ENCODE results near the gene ADAMTS5. TPM values are rescaled to one million over a fixed set of nuclear protein-coding genes. Genes with fewer than 3 reads are reported as not detected.

Gene ADAMTS5
- total RNA-seq, 1 donor from 2014 or later = 30.4 TPM

DNA sequence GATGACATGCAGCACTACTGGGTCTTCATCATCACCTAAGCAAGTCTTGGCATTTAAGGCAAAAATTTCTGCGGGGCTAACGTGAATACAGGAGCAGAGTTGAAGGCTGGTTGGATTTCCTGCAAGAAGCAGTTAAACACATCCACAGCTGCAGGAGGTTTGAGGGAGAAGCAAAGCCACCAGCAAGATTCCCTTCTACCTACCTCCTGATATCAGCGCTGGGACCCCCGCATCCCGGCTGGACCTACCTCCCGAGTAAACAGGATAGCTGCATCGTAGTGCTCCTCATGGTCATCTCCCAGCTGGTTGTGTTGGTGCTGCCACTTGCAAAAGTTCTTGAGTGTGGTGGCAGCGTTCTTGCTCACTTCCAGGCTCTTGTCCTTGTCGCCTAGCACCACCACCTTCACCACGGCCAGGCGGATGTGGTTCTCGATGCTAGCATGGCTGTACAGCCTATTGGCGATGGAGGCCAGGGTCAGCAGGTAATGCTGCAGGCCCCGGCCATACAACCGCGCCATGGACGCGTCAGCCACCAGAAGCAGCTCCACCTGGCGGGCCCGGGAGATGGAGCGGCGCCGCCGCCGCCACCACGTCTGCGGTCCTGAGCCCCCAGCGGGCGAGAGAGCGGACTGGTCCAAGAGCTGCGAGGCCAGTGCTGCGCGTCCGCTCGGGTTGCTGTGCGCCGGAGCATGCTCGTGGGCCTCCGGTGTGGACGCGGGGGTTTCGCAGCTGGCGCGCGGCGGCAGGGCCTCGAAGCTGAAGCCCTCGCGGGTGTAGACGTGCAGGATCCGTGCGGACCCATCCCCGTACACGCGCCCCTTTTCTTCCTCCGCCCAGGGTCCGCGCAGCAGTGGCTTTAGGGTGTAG is 1.6 kb downstream of the ADAMTS5 start:
- TF ChIP-seq, protein P1, sequence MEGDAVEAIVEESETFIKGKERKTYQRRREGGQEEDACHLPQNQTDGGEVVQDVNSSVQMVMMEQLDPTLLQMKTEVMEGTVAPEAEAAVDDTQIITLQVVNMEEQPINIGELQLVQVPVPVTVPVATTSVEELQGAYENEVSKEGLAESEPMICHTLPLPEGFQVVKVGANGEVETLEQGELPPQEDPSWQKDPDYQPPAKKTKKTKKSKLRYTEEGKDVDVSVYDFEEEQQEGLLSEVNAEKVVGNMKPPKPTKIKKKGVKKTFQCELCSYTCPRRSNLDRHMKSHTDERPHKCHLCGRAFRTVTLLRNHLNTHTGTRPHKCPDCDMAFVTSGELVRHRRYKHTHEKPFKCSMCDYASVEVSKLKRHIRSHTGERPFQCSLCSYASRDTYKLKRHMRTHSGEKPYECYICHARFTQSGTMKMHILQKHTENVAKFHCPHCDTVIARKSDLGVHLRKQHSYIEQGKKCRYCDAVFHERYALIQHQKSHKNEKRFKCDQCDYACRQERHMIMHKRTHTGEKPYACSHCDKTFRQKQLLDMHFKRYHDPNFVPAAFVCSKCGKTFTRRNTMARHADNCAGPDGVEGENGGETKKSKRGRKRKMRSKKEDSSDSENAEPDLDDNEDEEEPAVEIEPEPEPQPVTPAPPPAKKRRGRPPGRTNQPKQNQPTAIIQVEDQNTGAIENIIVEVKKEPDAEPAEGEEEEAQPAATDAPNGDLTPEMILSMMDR (IDR thresholded peaks at IDR 0.05) = peak; percentile 65
- Mint-ChIP-seq H3K9me3 (ENCODE audit: low read depth) (no peaks in the 10 kb centered on the region), H3K4me3 (ENCODE audit: unreplicated experiment) (peak overlapping the region; percentile 95), H3K27me3 (ENCODE audit: low read depth) (peaks cover 6% of the 10 kb centered on the region), H3K27ac (ENCODE audit: unreplicated experiment) (peak overlapping the region; percentile 59), H3K4me1 (ENCODE audit: low read depth) (peaks cover 34% of the 10 kb centered on the region), H3K36me3 (ENCODE audit: low read depth) (peaks cover 7% of the 10 kb centered on the region)
- DNase-seq (ENCODE audit: low spot score) = peak; percentile 95

DNA sequence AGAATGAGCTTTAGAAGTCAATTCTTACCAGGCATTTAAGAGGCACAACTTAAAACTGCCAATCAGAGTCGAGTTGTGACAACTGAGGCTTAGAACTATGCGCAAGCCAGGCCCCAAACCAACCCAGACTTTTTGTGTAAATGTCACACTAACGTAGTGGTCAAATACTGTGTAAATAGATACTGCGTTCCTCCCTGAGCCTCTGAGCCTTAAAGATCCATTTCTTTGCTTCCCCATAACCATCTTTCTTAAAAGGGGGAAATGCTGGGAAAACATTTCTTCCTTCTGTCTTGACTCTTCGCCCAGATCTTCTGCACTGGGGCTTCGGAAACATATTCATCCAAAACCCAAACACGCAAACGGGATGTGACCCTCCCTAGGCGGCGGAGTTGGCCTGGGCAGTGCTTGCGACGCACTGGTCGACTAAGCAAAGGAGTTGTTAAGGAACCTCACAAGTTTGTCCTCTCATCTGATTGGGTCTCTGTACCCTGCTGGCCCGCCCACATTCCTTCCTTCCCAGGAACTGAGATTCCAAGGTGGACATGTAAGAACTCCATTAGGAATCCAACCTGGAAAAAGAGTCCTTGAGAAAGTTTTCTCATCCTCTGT is 2.6 kb downstream of the ADAMTS5 start:
- Mint-ChIP-seq H3K27me3 (ENCODE audit: low read depth) (peaks cover 6% of the 10 kb centered on the region), H3K9me3 (ENCODE audit: low read depth) (no peaks in the 10 kb centered on the region), H3K36me3 (ENCODE audit: low read depth) (peaks cover 7% of the 10 kb centered on the region), H3K4me1 (ENCODE audit: low read depth) (peaks cover 34% of the 10 kb centered on the region), H3K27ac (ENCODE audit: unreplicated experiment) (peak overlapping the region; percentile 47), H3K4me3 (ENCODE audit: unreplicated experiment) (peak overlapping the region; percentile 95)
- no peak for DNase-seq (ENCODE audit: low spot score)
- TF ChIP-seq, protein P1 (IDR thresholded peaks at IDR 0.05) = no peak

DNA sequence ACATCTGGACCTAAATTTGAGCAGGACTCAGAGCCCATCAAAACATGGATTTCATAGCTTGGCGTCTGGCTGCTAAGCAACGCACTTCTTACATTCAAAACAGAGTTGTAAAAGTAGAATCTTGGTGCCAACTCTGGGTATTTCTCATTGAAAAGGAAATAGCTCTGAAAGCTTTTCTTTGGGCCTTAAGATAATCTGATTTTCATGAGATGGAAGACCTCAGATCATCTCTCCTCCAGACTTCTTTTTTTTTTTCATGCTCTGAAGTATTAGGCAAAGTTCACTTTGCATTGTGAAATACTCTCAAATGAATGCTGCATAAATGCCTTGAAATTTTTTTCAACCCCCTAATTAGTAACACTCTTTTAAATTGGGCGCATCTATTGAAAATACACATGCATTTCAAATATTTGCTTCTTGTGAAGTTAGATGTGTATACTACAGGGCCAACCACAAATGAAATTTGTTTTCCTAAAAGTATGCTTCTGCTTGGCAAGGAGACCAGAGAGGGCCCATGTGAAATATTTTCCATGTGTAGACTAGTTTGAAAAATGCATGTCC is 4.2 kb downstream of the ADAMTS5 start:
- peak overlapping the region; percentile 60 for H3K4me3 Mint-ChIP-seq (ENCODE audit: unreplicated experiment)

DNA sequence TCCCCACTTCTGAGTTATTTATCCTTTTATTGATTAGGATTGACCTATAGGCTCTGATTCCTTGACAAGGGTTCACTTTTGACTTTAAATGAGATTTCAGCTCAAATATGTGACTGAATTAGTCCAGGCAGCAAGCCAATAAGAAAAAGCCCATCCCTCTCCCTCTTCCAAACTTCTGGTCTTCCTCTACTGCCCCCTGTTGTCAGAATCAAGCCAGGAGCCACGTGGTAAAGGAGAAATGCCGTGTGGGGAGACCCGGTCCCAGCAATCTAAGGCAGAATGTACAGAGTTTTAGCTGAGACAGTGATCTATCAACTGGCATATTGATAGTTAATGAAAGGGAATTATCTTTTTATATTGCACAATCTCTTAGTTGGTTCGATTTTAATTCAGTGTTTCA is 5.2 kb downstream of the ADAMTS5 start:
- Mint-ChIP-seq H3K4me1 (ENCODE audit: low read depth) (peaks cover 32% of the 10 kb centered on the region), H3K4me3 (ENCODE audit: unreplicated experiment) (peak overlapping the region; percentile 60), H3K9me3 (ENCODE audit: low read depth) (no peaks in the 10 kb centered on the region), H3K36me3 (ENCODE audit: low read depth) (peaks cover 13% of the 10 kb centered on the region), H3K27ac (ENCODE audit: unreplicated experiment) (no peak overlapping the region), H3K27me3 (ENCODE audit: low read depth) (peaks cover 3% of the 10 kb centered on the region)
- TF ChIP-seq, protein P1 (IDR thresholded peaks at IDR 0.05) = peak; percentile 51
- DNase-seq (ENCODE audit: low spot score) = no peak

More for the DNA sequence above, 4.2 kb downstream of the ADAMTS5 start:
- peaks cover 7% of the 10 kb centered on the region for H3K36me3 Mint-ChIP-seq (ENCODE audit: low read depth)
- H3K27ac Mint-ChIP-seq (ENCODE audit: unreplicated experiment) = no peak overlapping the region
- H3K4me1 Mint-ChIP-seq (ENCODE audit: low read depth) = peaks cover 33% of the 10 kb centered on the region
- peaks cover 6% of the 10 kb centered on the region for H3K27me3 Mint-ChIP-seq (ENCODE audit: low read depth)
- TF ChIP-seq, protein P1 (IDR thresholded peaks at IDR 0.05) = no peak
- H3K9me3 Mint-ChIP-seq (ENCODE audit: low read depth) = no peaks in the 10 kb centered on the region
- no peak for DNase-seq (ENCODE audit: low spot score)

DNA sequence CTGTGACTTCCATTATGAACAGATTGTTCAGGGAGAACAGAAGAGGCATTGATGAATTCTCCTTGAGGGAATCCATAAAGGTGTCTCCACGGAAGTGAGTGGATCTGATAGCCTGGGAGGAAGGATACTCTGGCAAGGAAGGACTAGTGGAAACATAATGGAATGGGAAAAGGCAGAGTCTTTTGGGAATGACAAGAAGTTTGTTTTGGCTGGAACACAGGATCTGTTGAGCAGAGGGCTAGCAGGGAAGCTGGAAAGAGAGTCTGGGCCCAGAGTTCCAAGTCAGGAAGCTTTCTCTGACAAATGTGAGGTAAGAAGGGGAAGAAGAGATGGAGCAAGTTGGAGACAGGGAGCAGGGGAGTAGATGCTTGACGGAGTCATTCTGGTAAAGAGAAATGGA is 8.1 kb downstream of the ADAMTS5 start:
- no peak overlapping the region for H3K27ac Mint-ChIP-seq (ENCODE audit: unreplicated experiment)
- no peak for DNase-seq (ENCODE audit: low spot score)
- H3K36me3 Mint-ChIP-seq (ENCODE audit: low read depth) = peaks cover 11% of the 10 kb centered on the region

More for the DNA sequence above, 8.1 kb downstream of the ADAMTS5 start:
- Mint-ChIP-seq H3K27me3 (ENCODE audit: low read depth) (peaks cover under 1% of the 10 kb centered on the region), H3K4me3 (ENCODE audit: unreplicated experiment) (no peak overlapping the region), H3K9me3 (ENCODE audit: low read depth) (no peaks in the 10 kb centered on the region), H3K4me1 (ENCODE audit: low read depth) (peaks cover 21% of the 10 kb centered on the region)
- TF ChIP-seq, protein P1 (IDR thresholded peaks at IDR 0.05) = no peak

Data from chondrocyte (in vitro differentiated cells).